ENCODE data around the gene RAX2. TPM values are rescaled to one million over a fixed set of nuclear protein-coding genes. Genes with fewer than 3 reads are reported as not detected.

Gene RAX2
- total and polyA plus RNA-seq, 10 of the 15 experiments (the other 5 are each of a cell fraction or from before 2014, with no cell fraction given): not detected

- TF ChIP-seq MEF2A (IDR thresholded peaks at IDR 0.05; ENCODE audit: insufficient read depth, low read depth, low read length) (no peak), BACH1 (IDR thresholded peaks at IDR 0.05; ENCODE audit: borderline replicate concordance) (no peak), ZNF217 (IDR thresholded peaks at IDR 0.05) (no peak), ZNF384 (IDR thresholded peaks at IDR 0.05; ENCODE audit: borderline replicate concordance, low read depth, low read length) (no peak), HDAC6 (IDR thresholded peaks at IDR 0.05; ENCODE audit: unreplicated experiment) (no peak), TARDBP (IDR thresholded peaks at IDR 0.05; ENCODE audit: borderline replicate concordance) (no peak)
These were observed 29.0 kb upstream of the RAX2 start (continued) for GRCh38 chr19:3800996-3801395.

DNA sequence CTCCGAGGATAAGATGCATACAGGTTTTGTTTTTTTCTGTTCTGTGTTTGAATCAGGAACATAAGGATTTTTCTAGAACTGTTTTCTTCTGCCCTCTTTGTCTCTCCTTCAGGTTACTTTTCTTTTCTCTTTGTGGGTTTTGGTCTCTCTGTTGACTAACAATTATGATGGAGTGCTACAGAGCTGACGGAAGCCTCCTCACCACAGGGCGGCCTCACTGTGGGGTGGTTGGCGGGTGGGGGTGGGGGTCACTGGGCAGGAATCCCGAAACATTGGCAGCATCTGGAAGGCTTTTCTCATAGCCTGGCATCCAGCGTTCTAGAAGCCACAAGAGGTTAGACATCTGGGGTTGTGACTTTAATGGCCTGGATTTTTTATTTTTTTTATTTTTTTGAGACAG is 26.1 kb upstream of the RAX2 start:
- no peak for FAIRE-seq
- H3K9me3 ChIP-seq (replicated peaks; ENCODE audit: control insufficient read depth, insufficient read depth, low read length): no peaks in the 10 kb centered on the region; the same call in 1 of the 3 replicates
- WGBS (ENCODE audit: insufficient coverage, insufficient replicate concordance, low lambda C conversion rate, missing lambda C conversion rate): 31% methylated on average over 6 of the region's 6 CpGs
- H3K9ac ChIP-seq (ENCODE audit: control insufficient read depth, insufficient read depth, low read length): no peak overlapping the region
- ChIA-PET SMC1A (ENCODE audit: uncharacterized antibody, unreplicated experiment) (no interaction called here), RAD21 (ENCODE audit: unreplicated experiment) (no interaction called here), CTCF (interaction anchor here (0.6 kb wide), 2 partner anchors 106 to 357 kb away, joined by 3 read pairs; no protein-coding TSS in a partner anchor), POLR2A (no interaction called here)
- in situ Hi-C loops (cut with MboI): no loop called here
- BruUV-seq (replicated peaks): no TSS peak
- TF ChIP-seq, protein P1, sequence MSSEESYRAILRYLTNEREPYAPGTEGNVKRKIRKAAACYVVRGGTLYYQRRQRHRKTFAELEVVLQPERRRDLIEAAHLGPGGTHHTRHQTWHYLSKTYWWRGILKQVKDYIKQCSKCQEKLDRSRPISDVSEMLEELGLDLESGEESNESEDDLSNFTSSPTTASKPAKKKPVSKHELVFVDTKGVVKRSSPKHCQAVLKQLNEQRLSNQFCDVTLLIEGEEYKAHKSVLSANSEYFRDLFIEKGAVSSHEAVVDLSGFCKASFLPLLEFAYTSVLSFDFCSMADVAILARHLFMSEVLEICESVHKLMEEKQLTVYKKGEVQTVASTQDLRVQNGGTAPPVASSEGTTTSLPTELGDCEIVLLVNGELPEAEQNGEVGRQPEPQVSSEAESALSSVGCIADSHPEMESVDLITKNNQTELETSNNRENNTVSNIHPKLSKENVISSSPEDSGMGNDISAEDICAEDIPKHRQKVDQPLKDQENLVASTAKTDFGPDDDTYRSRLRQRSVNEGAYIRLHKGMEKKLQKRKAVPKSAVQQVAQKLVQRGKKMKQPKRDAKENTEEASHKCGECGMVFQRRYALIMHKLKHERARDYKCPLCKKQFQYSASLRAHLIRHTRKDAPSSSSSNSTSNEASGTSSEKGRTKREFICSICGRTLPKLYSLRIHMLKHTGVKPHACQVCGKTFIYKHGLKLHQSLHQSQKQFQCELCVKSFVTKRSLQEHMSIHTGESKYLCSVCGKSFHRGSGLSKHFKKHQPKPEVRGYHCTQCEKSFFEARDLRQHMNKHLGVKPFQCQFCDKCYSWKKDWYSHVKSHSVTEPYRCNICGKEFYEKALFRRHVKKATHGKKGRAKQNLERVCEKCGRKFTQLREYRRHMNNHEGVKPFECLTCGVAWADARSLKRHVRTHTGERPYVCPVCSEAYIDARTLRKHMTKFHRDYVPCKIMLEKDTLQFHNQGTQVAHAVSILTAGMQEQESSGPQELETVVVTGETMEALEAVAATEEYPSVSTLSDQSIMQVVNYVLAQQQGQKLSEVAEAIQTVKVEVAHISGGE (CRISPR knock-in tag; IDR thresholded peaks at IDR 0.05): no peak
- no peak for TF ChIP-seq SMC3 (IDR thresholded peaks at IDR 0.05; ENCODE audit: borderline replicate concordance, low read length)
- no peak for TF ChIP-seq BMI1 (IDR thresholded peaks at IDR 0.05; ENCODE audit: borderline replicate concordance)
- TF ChIP-seq ZNF384 (IDR thresholded peaks at IDR 0.05; ENCODE audit: borderline replicate concordance, low read depth, low read length): no peak
- no peak for TF ChIP-seq KAT2A (conservative IDR thresholded peaks at IDR 0.05; ENCODE audit: control insufficient read depth, low read depth, low read length)
- TF ChIP-seq SMARCA5 (IDR thresholded peaks at IDR 0.05): no peak
- TF ChIP-seq NFYB (IDR thresholded peaks at IDR 0.05; ENCODE audit: insufficient read depth, low read depth, low read length): no peak
- TF ChIP-seq SMAD1 (IDR thresholded peaks at IDR 0.05; ENCODE audit: low read depth, partially characterized antibody): no peak
- no peak for ATAC-seq
- no peak overlapping the region for H3K4me3 ChIP-seq
- H4K20me1 ChIP-seq (ENCODE audit: control insufficient read depth, insufficient read depth): no peaks in the 10 kb centered on the region
- H3K4me2 ChIP-seq (ENCODE audit: control insufficient read depth, insufficient read depth): no peak overlapping the region
- no peak overlapping the region for H3K27ac ChIP-seq (ENCODE audit: control insufficient read depth, insufficient read depth)
- no peak overlapping the region for H2AFZ ChIP-seq (ENCODE audit: control insufficient read depth, low read depth, low read length)
- DNase-seq (ENCODE audit: low read depth, low spot score): no peak
- H3K27me3 ChIP-seq (replicated peaks in 1 of 2; ENCODE audit: control insufficient read depth in 2 of 2, insufficient read depth in 2 of 2, low read length in 1 of 2): peaks cover 2 to 4% of the 10 kb centered on the region in 2 experiments; a peak in 3 of 4 replicates
- H3K79me2 ChIP-seq (ENCODE audit: control insufficient read depth, insufficient read depth, low read length): no peaks in the 10 kb centered on the region
- 0 out of 2 replicates have a peak, but pooled peaks cover 4% of the 10 kb centered on the region for H3K4me1 ChIP-seq (ENCODE audit: control insufficient read depth, insufficient read depth, low read length)
- no peaks in the 10 kb centered on the region for H3K36me3 ChIP-seq (ENCODE audit: control insufficient read depth in 2 of 2, insufficient read depth in 2 of 2, low read length in 1 of 2)
- intact Hi-C loops (cut with micrococcal nuclease; ENCODE audit: unreplicated experiment): no loop called here
